BJ (cell line): ENCODE data around the gene NGFR. TPM values are rescaled to one million over a fixed set of nuclear protein-coding genes. Genes with fewer than 3 reads are reported as not detected.
"Not testable (repeated sequence)": the region's sequence is repeated elsewhere in the genome, so short reads cannot be mapped to it uniquely, and the experiment has no call there.

Experiments
- CTCF ChIA-PET: fragments of 350-600 bp; formaldehyde crosslinking; extraction: SDS; loops from one replicate; lab custom pipeline; 2021; ENCODE audit warnings: antibody characterized with exemption, inconsistent platforms; lab: Yijun Ruan, JAX
- POLR2A ChIA-PET: fragments of 300-600 bp; sonication (Branson Sonifier 250); formaldehyde crosslinking; extraction: SDS; loops from one replicate; lab custom pipeline; 2021; ENCODE audit warnings: antibody characterized with exemption; lab: Charles Lee
- DNase-seq: peaks from one replicate; pipeline ENCODE4 v3.0.0-alpha.2; 2011; ENCODE audit warnings: low read depth
- H3K27me3 ChIP-seq: 2 replicates; pipeline ENCODE4 v1.6.0; 2011; ENCODE audit warnings: low read length; ENCODE audit not compliant: control insufficient read depth, insufficient read depth
- H3K36me3 ChIP-seq: 2 replicates; pipeline ENCODE4 v1.5.1; 2011; ENCODE audit warnings: low read length; ENCODE audit not compliant: control insufficient read depth, insufficient read depth
- H3K4me3 ChIP-seq: 2 replicates; pipeline ENCODE4 v1.5.1; 2011; ENCODE audit warnings: low read depth, mild to moderate bottlenecking, control low read depth, low read length
- polyA plus RNA-seq: library from polyadenylated mRNA; depleted of rRNA; stranded (reverse); fragments of >200 nt; gene quantifications from 2 replicates; pipeline ENCODE4 v1.2.3, GENCODE V29; 2011
- TF ChIP-seq, protein P1 (sequence below): IDR thresholded peaks from 2 replicates; pipeline ENCODE4 v1.5.1; 2011; ENCODE audit warnings: low read depth, mild to moderate bottlenecking, control low read depth, inconsistent platforms, low read length, moderate library complexity; ENCODE audit not compliant: insufficient read depth

Gene NGFR
- polyA plus RNA-seq, 1 experiment, result 0.10 TPM

DNA sequence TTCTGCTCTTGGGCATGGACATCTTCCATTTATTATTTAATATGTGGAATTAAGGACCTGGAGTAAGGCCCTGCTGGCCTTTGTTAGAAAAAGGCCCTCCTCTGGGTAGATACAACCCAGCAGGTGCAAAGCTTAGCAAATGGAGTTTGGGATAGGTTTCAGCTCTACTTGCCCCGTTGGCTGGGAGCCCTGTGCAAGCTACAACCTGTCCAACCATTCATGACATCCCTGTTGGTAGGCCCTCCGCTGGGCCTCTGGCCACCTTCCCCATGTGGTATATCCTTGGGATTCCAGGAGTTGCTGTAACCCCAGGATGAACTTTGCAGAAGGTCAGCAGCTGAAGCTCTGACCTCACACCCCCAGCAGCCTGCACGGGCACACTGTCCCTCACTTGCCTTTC, 6.4 kb downstream of the NGFR start:
- H3K27me3 ChIP-seq, result peaks cover 48% of the 10 kb centered on the region
- CTCF ChIA-PET, result interaction anchor here (0.5 to 8.8 kb wide), 3 partner anchors 14 to 346 kb away, joined by 3 to 68 read pairs (median 5); no protein-coding TSS in a partner anchor
- DNase-seq, result no peak
- TF ChIP-seq, protein P1, sequence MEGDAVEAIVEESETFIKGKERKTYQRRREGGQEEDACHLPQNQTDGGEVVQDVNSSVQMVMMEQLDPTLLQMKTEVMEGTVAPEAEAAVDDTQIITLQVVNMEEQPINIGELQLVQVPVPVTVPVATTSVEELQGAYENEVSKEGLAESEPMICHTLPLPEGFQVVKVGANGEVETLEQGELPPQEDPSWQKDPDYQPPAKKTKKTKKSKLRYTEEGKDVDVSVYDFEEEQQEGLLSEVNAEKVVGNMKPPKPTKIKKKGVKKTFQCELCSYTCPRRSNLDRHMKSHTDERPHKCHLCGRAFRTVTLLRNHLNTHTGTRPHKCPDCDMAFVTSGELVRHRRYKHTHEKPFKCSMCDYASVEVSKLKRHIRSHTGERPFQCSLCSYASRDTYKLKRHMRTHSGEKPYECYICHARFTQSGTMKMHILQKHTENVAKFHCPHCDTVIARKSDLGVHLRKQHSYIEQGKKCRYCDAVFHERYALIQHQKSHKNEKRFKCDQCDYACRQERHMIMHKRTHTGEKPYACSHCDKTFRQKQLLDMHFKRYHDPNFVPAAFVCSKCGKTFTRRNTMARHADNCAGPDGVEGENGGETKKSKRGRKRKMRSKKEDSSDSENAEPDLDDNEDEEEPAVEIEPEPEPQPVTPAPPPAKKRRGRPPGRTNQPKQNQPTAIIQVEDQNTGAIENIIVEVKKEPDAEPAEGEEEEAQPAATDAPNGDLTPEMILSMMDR, result no peak
- no peak overlapping the region for H3K4me3 ChIP-seq
- POLR2A ChIA-PET, result no interaction called here
- H3K36me3 ChIP-seq, result no peaks in the 10 kb centered on the region

DNA sequence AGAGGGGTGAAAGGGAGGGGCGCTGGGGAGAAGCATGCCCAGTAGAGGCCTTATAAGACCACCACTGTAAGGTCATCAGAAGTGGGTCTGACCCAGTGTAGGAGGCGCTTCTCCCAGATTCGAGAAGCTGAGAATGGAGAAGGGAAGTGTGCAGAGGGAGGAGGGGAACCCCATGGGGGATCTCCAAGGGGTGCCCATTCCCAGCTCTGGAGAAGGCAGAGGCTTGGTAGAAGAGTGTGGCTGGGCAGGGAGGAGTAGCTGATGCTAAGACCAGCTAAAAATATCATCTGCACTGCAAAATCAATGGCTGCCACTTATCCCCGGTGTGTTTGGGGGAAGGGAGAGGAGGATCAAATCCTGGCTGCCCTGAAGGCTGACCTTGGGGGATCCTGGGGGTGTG, 7.2 kb downstream of the NGFR start:
- TF ChIP-seq, protein P1, result no peak
- DNase-seq, result no peak
- POLR2A ChIA-PET, result no interaction called here
- CTCF ChIA-PET, result interaction anchor here (0.8 to 8.8 kb wide), 3 partner anchors 11 to 54 kb away, joined by 3 to 68 read pairs (median 5); no protein-coding TSS in a partner anchor
- no peaks in the 10 kb centered on the region for H3K36me3 ChIP-seq
- no peak overlapping the region for H3K4me3 ChIP-seq
- H3K27me3 ChIP-seq, result peaks cover 46% of the 10 kb centered on the region

DNA sequence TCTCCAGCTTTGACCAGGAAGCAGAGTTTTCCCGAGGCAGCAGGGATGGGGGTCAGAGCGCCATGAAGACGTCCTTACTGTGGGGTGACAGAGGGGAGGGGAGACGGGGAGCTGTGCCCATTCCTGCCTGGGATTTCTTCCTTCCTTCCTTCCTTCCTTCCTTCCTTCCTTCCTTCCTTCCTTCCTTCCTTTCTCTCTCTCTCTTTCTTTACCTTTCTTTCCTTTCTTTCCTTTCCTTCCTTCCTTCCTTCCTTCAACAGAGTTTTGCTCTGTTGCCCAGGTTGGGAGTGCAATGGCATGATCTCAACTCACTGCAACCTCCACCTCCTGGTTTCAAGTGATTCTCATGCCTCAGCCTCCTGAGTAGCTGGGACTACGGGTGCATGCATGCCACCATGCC, 7.6 kb downstream of the NGFR start:
- CTCF ChIA-PET, result interaction anchor here (0.8 to 1.6 kb wide), 2 partner anchors 10 to 12 kb away, joined by 3 to 5 read pairs; no protein-coding TSS in a partner anchor
- H3K4me3 ChIP-seq, POLR2A ChIA-PET, DNase-seq, H3K36me3 ChIP-seq: not testable (repeated sequence)
- peaks cover 42% of the 10 kb centered on the region for H3K27me3 ChIP-seq

DNA sequence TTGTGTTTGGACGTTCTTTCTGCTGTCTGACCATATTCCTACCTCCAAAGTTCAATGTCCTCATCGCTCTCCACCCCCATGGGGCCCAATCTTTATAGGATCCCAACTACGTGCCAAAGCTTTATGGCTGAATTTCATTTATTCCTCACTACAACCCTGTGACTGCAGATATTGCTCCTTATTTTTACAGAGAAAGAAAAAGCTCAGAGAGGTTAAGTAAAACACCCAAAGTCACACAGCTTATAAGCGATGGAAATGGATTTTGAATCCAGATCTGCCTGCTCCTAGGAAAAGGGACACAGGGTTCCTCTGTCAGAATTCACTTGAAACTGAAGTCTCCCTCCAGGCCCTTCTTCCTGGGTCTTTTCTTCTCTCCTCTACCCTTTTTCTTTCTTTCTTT, 9.3 kb downstream of the NGFR start:
- CTCF ChIA-PET, result no interaction called here
- POLR2A ChIA-PET, result interaction anchor here (0.6 kb wide), 1 partner anchor 65 kb away, joined by 3 read pairs; no protein-coding TSS in a partner anchor
- Histone ChIP-seq H3K36me3 (no peaks in the 10 kb centered on the region), H3K4me3 (no peak overlapping the region), H3K27me3 (peaks cover 35% of the 10 kb centered on the region)
- TF ChIP-seq, protein P1, result no peak
- DNase-seq, result no peak

DNA sequence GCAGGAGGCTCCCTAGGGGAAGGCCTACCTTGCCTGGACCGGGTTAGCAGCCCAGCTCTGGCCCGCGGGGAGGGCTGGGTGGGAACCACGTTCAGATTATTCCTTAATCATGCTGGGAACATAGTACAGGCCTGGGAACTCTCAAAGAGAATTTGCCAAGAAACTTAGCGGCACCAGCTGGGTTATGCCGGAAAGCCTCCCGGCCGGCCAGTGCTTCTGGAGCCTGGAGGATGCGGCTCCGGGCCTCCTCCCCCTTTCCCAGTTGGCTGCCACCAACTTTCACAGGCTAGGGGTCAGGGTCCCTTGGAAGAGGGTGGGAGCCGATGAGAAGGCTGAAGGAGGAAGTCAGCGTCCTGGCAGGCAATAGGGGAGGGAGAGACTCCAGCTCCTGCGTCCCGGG, 10.8 kb downstream of the NGFR start:
- TF ChIP-seq, protein P1, result no peak
- no peak for DNase-seq
- no peak overlapping the region for H3K4me3 ChIP-seq
- peaks cover 27% of the 10 kb centered on the region for H3K27me3 ChIP-seq
- POLR2A ChIA-PET, result no interaction called here
- CTCF ChIA-PET, result interaction anchor here (0.8 to 1.1 kb wide), 2 partner anchors 9 to 51 kb away, joined by 3 read pairs; no protein-coding TSS in a partner anchor
- H3K36me3 ChIP-seq, result no peaks in the 10 kb centered on the region

DNA sequence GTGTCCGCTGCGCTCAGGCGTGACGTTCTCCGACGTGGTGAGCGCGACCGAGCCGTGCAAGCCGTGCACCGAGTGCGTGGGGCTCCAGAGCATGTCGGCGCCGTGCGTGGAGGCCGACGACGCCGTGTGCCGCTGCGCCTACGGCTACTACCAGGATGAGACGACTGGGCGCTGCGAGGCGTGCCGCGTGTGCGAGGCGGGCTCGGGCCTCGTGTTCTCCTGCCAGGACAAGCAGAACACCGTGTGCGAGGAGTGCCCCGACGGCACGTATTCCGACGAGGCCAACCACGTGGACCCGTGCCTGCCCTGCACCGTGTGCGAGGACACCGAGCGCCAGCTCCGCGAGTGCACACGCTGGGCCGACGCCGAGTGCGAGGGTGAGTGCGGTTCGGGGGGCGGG, 11.2 kb downstream of the NGFR start:
- H3K4me3 ChIP-seq, result no peak overlapping the region
- H3K27me3 ChIP-seq, result peaks cover 25% of the 10 kb centered on the region
- POLR2A ChIA-PET, result no interaction called here
- CTCF ChIA-PET, result interaction anchor here (3.1 to 4.3 kb wide), 2 partner anchors 10 to 51 kb away, joined by 21 to 23 read pairs; partner anchors contain the start of gene NGFR
- DNase-seq, result no peak
- H3K36me3 ChIP-seq, result no peaks in the 10 kb centered on the region
- TF ChIP-seq, protein P1, result no peak
